Ovary (tissue), 9 donors: ENCODE measurements around the gene TNIP1. TPM values are rescaled to one million over a fixed set of nuclear protein-coding genes. Genes with fewer than 3 reads are reported as not detected.

ENCODE experiments used
- DNase-seq, 5 donors: peaks; one replicate each; pipeline ENCODE4 v3.0.0-alpha.2; 2019 to 2020
- H3K27ac ChIP-seq, 2 donors: fragments of 200-600 bp; one replicate each; pipeline versions ENCODE4 v1.5.1 to v1.8.0; 2019 to 2022
- H3K27me3 ChIP-seq: fragments of 200-600 bp; one replicate; pipeline ENCODE4 v1.8.0; 2022
- H3K36me3 ChIP-seq: fragments of 200-600 bp; sonication (generic); one replicate; pipeline ENCODE4 v1.5.1; 2019
- H3K4me1 ChIP-seq: one replicate; pipeline ENCODE4 v1.8.1; 2013; ENCODE audit warnings: mild to moderate bottlenecking, moderate library complexity; ENCODE audit not compliant: insufficient read depth
- H3K4me3 ChIP-seq: fragments of 200-600 bp; sonication (generic); one replicate; pipeline ENCODE4 v1.5.1; 2017
- H3K9me3 ChIP-seq, 2 donors: fragments of 200-600 bp in 1 of 2; sonication (generic) in 1 of 2; one replicate each; pipeline versions ENCODE4 v1.5.1 to v1.8.1; 2013 to 2019; ENCODE audit warnings: mild to moderate bottlenecking in 1 of 2, moderate library complexity in 1 of 2
- EP300 ChIP-seq: sonication (generic); formaldehyde crosslinking; IDR thresholded peaks from one replicate; pipeline ENCODE4 v1.6.1; 2017; ENCODE audit warnings: antibody characterized with exemption
- POLR2A ChIP-seq: fragments of 450-650 bp; IDR thresholded peaks from one replicate; pipeline ENCODE4 v1.6.1; 2017; ENCODE audit warnings: antibody characterized with exemption, mild to moderate bottlenecking, moderate library complexity
- WGBS, 3 donors: extraction: QIAGEN DNeasy Blood & Tissue Kit in 1 of 3; methylation state at CpG; one replicate each; pipeline versions ENCODE4 v1.1.5 to v1.1.7; 2013 to 2017; 5-methylcytosine and 5-hydroxymethylcytosine counted together
- intact Hi-C, 4 donors: fragments of 100-400 bp; cut with DNase I; formaldehyde crosslinking; loops; one replicate each; pipeline versions ENCODE4 v1.11.0 to v1.15.1; 2022 to 2023
- polyA plus RNA-seq, 2 donors: library from polyadenylated mRNA; stranded (reverse); fragments of 200-250 nt in 1 of 2; fragments of 350-450 nt in 1 of 2; fragmentation: Illumina TruSeq in 1 of 2; extraction: RNeasy Lipid Tissue Mini Kit (QIAGEN cat#74804) in 1 of 2; gene quantifications; one replicate each; pipeline ENCODE4 v1.2.3, GENCODE V29; 2013 to 2014
- total RNA-seq, 7 donors: library from RNA; depleted of rRNA in 2 of 7; stranded (reverse); fragments of >200 nt in 2 of 7; fragmentation: NEBNext Ultra II Directional in 3 of 7; extraction: Animal tissue kit (Norgen Biotek cat#: 25700) in 3 of 7; gene quantifications; one replicate each; pipeline versions ENCODE4 v1.1.0 to v1.2.4, GENCODE V29; 2016 to 2023
- TF ChIP-seq, protein P1 (sequence below), 3 donors: fragments of 450-650 bp in 2 of 3; fragments of 200-600 bp in 1 of 3; IDR thresholded peaks; one replicate each; pipeline versions ENCODE4 v1.5.1 to v1.8.0; 2016 to 2022; ENCODE audit warnings: antibody characterized with exemption in 3 of 3, mild to moderate bottlenecking in 1 of 3
- donor health status: DM: no; HTN: no; CAD: no; lungs with moderate emphysema.
- donor health status: DM: no; HTN: no; CAD: no.
- donor health status: Bipolar disorder and iron deficiency.
- donor health status: DM: yes; HTN: yes; CAD: no.
- donor health status: DM: no; HTN: no; CAD: no.
- donor health status: DM: yes; HTN: yes; CAD: no.

TNIP1 gene
- total and polyA plus RNA-seq, 9 donors: 39.4 to 89.7 (median 60.6) TPM

DNA sequence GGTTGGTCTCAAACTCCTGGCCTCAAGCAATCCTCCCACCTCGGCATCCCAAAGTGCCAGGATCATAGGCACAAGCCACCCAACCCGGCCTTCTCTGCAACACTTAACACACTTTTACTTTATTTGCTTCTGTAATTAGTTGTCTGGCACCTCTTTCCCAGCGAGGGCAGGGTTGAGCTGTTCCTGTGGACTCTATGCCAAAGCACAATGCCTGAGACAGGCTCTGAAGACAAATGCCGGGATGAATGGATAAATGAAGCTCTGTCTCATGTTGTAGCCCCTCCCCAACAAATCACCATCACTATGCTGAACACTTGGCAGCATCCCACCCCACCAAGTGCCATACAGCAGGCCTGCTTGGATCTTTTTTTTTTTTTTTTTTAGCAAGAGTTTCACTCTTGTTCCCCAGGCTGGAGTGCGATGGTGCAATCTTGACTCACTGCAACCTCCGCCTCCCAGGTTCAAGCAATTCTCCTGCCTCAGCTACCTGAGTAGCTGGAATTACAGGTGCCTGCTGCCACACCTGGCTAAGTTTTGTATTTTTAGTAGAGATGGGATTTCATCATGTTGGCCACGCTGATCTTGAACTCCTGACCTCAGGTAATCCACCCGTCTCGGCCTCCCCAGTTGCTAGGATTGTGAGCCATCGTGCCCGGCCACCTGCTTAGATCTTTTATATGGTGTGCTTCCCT is 39.1 kb downstream of the TNIP1 start:
- no peak overlapping the region for H3K4me3 ChIP-seq
- intact Hi-C loops: no loop called here
- H3K27ac ChIP-seq: no peak overlapping the region
- no peaks in the 10 kb centered on the region for H3K9me3 ChIP-seq
- H3K4me1 ChIP-seq: peaks cover 26% of the 10 kb centered on the region
- no peak for TF ChIP-seq EP300
- TF ChIP-seq, protein P1, sequence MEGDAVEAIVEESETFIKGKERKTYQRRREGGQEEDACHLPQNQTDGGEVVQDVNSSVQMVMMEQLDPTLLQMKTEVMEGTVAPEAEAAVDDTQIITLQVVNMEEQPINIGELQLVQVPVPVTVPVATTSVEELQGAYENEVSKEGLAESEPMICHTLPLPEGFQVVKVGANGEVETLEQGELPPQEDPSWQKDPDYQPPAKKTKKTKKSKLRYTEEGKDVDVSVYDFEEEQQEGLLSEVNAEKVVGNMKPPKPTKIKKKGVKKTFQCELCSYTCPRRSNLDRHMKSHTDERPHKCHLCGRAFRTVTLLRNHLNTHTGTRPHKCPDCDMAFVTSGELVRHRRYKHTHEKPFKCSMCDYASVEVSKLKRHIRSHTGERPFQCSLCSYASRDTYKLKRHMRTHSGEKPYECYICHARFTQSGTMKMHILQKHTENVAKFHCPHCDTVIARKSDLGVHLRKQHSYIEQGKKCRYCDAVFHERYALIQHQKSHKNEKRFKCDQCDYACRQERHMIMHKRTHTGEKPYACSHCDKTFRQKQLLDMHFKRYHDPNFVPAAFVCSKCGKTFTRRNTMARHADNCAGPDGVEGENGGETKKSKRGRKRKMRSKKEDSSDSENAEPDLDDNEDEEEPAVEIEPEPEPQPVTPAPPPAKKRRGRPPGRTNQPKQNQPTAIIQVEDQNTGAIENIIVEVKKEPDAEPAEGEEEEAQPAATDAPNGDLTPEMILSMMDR (IDR thresholded peaks at IDR 0.05): no peak
- TF ChIP-seq POLR2A: no peak
- H3K27me3 ChIP-seq: no peaks in the 10 kb centered on the region
- peak in 1 of 5 donors; percentile 21 for DNase-seq
- no peaks in the 10 kb centered on the region for H3K36me3 ChIP-seq
- WGBS, 3 donors: 93 to 96% (median 94%) methylated on average over 11 of the region's 11 CpGs

DNA sequence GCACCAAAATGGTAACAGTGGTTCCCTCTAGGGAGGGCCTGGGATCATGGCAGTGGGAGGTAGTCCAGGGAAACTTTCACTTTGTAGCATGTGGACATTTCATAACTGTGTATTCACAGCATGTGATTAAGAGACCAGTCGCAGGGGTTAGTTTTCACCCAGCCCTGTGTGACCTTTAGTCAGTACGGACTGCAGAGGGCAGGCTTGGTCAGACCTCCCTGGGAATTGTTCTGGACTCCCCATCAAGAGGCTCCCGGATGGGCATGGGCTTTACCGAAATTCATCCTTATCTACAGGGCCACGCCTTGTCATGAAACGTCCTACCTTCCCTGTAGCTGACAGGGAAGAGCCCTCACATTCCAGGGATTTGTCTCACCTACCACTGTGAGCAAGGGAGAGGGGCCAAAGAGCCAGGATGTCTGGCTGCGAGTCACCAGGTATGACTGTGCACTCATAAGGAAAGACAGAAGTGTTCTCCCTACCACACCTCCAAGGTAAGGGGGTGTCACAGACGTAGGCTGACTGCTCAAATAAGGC is 40.6 kb downstream of the TNIP1 start:
- no peaks in the 10 kb centered on the region for H3K9me3 ChIP-seq
- TF ChIP-seq EP300: no peak
- TF ChIP-seq, protein P1 (IDR thresholded peaks at IDR 0.05): no peak
- TF ChIP-seq POLR2A: no peak
- no peak overlapping the region for H3K4me3 ChIP-seq
- no peak for DNase-seq
- intact Hi-C loops: no loop called here
- H3K36me3 ChIP-seq: no peaks in the 10 kb centered on the region
- WGBS, 3 donors: 66 to 75% (median 70%) methylated on average over 8 of the region's 8 CpGs
- peaks cover 26% of the 10 kb centered on the region for H3K4me1 ChIP-seq
- H3K27me3 ChIP-seq: no peaks in the 10 kb centered on the region
- no peak overlapping the region for H3K27ac ChIP-seq

DNA sequence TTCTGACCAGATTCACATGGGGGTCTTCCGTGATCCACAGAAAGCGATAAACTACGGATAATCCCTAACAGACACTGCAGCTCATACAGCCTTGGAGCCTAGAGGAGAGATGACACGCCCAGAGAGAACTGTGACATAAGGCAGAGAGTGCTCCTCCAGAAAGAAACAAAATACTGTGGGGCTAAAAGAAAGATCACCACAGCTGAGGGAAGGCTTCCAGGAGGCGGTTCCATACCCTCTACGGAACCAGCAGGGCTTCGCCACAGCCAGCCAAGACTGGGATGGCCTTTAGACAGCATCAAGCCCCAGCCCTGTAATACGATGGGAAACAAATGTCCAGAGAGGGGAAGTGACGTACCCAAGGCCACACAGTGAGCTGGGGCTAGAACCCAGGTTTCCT is 41.2 kb downstream of the TNIP1 start:
- TF ChIP-seq EP300: no peak
- TF ChIP-seq, protein P1 (IDR thresholded peaks at IDR 0.05): no peak
- TF ChIP-seq POLR2A: no peak
- no peak overlapping the region for H3K27ac ChIP-seq
- H3K27me3 ChIP-seq: no peaks in the 10 kb centered on the region
- H3K4me3 ChIP-seq: no peak overlapping the region
- H3K4me1 ChIP-seq: peaks cover 26% of the 10 kb centered on the region
- intact Hi-C loops: loop anchor here in 1 of 4 donors (5.0 kb wide), 1 partner anchor 37 kb away; no protein-coding TSS in a partner anchor
- no peaks in the 10 kb centered on the region for H3K36me3 ChIP-seq
- H3K9me3 ChIP-seq: no peaks in the 10 kb centered on the region
- 89 to 94% (median 92%) methylated on average over 9 of the region's 9 CpGs for WGBS, 3 donors
- DNase-seq: no peak

GRCh38 chr5:151038801-151039238 is 42.0 kb downstream of the TNIP1 start:
- Histone ChIP-seq H3K27ac (peak overlapping the region; percentile 51 to 60), H3K4me3 (no peak overlapping the region), H3K27me3 (no peaks in the 10 kb centered on the region), H3K36me3 (no peaks in the 10 kb centered on the region), H3K9me3 (no peaks in the 10 kb centered on the region), H3K4me1 (peaks cover 26% of the 10 kb centered on the region)
- no peak for DNase-seq
- intact Hi-C loops: loop anchor here in 1 of 4 donors (5.0 kb wide), 1 partner anchor 37 kb away; no protein-coding TSS in a partner anchor
- no peak for TF ChIP-seq POLR2A
- TF ChIP-seq, protein P1 (IDR thresholded peaks at IDR 0.05): no peak
- no peak for TF ChIP-seq EP300
- 67 to 73% (median 72%) methylated on average over 7 of the region's 7 CpGs for WGBS, 3 donors
